GM13976 (cell line): ENCODE measurements around the gene POLR2H.

Experiments used
- DNase-seq: peaks from one replicate; pipeline ENCODE4 v3.0.0; 2012; ENCODE audit warnings: low spot score
- CTCF ChIP-seq: IDR thresholded peaks from 2 replicates; pipeline ENCODE4 v1.5.1; 2012; ENCODE audit warnings: borderline replicate concordance, mild to moderate bottlenecking; ENCODE audit not compliant: insufficient read depth; ENCODE audit errors: extremely low read depth, missing control alignments, control extremely low read depth
- in situ Hi-C: fragments of 300-500 bp; cut with MboI; formaldehyde crosslinking; loops from one replicate; pipeline ENCODE4 v1.12.0; 2022; ENCODE audit warnings: low sequenced_read_pairs, mixed read lengths, inconsistent platforms; ENCODE audit not compliant: unreplicated experiment

The POLR2H gene

DNA sequence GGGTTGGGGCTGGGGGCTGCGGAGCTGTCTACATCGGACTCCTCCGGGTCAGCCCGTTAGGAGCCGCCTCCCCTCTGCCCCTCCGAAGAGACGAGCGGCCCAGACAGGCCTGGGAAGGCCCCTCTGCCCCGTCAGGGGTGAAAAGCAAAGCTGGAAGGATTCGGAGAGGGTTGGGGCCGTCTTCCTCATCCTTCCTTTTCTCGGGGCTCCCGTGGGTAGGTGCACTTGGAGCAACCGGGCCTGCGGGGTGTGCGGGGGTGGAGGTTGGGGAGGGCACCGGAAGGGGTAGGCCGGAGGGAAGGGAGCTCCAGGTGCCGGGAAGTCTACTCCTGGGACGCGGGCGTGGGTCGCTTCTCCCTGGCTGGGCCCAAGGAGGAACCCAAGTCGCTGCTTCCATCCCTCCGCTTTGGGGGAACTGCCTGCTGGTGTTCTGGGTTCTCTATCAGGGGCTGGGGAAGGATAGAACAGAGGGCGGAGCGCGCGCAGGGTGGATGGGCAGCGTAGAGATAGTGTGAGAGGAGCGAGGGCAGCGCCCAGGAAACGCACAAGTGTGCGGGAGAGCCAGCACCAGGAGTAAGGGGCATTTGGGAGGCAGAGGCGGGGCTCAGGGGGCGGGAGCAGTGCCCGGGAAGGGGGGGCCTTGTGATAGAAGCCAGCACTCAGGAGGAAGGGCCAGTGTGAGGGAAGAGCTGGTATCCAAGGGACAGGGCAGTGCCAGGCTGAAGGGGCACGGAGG lies 590 bp downstream of the POLR2H start:
- peak; percentile 66 for DNase-seq
- in situ Hi-C loops, result no loop called here

GRCh38 chr3:184362668-184363546 lies 1.4 kb downstream of the POLR2H start:
- DNase-seq, result peak; percentile 98
- in situ Hi-C loops, result no loop called here
- TF ChIP-seq CTCF, result peak; percentile 79

More for the DNA sequence above, 590 bp downstream of the POLR2H start:
- TF ChIP-seq CTCF, result no peak

- DNase-seq, result no peak
- in situ Hi-C loops, result no loop called here
- no peak for TF ChIP-seq CTCF
Observed at GRCh38 chr3:184366619-184367289, 5.2 kb downstream of the POLR2H start.

GRCh38 chr3:184368116-184368515 lies 6.6 kb downstream of the POLR2H start:
- DNase-seq, result no peak
- no peak for TF ChIP-seq CTCF
- in situ Hi-C loops, result no loop called here

DNA sequence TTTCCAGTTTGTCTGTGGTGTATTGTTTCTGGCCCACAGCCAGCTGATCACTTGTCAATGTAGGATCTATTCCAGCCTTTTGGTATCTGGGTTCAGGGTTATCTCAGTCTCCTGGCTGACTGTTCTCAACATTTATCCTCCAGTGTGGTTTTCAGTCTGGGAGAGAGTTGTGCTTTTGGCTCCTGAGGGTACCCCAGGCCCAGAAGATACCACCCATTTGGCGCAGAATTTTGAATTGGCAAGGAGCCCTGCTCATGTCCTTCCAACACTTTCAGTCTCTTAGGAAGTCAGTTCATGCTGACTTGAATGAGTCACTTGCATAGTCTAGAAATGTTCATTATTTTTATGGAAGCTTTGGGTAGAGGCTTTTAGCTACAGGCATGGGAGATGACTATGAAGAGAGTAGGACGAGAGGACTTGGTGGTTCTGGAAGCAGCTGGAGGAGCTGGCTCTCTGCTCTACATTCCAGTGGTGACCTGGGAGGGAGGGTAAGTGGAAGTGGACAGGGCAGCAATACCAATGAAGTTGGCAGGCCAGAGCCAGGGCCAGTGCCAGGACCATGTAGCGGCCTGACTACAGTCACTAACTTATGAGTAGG lies 7.2 kb downstream of the POLR2H start:
- no peak for TF ChIP-seq CTCF
- in situ Hi-C loops, result no loop called here
- no peak for DNase-seq

DNA sequence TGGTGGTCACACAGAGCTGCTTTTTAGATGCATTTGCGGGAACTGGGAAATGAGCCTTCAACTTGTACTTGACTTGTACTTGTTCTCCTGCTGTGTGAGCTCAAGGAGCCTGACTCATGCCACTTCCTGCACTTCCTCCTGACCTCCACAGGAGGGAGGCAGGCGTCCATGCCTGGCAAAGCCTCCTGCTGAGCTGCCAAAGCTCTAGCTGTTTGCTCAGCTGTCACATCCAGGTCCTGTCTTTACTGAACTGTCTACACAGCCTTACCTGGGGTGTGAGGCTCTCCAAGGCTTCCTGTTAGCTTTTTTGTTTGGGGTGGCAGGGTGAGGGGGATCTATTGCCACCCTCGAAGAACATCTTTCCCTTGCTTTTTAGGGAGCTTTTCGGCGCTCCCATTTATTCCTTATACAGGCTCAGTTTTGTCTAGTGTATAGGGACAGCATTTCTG lies 10.1 kb downstream of the POLR2H start:
- peak; percentile 83 for DNase-seq
- in situ Hi-C loops, result no loop called here
- peak; percentile 69 for TF ChIP-seq CTCF
